ENCODE data around the gene GRM8.

GRM8 gene

GRCh38 chr7:126750207-126750911 lies 502.4 kb downstream of the GRM8 start:
- DNase-seq (ENCODE audit: low read depth in 2 of 3, low spot score in 2 of 3), result no peak

GRCh38 chr7:126728967-126729366 lies 523.8 kb downstream of the GRM8 start:
- DNase-seq (ENCODE audit: low read depth in 2 of 3, low spot score in 2 of 3), result no peak

GRCh38 chr7:126727930-126728391 lies 524.8 kb downstream of the GRM8 start:
- no peak for DNase-seq (ENCODE audit: low read depth in 2 of 3, low spot score in 2 of 3)

GRCh38 chr7:126723966-126724544 lies 528.7 kb downstream of the GRM8 start:
- DNase-seq (ENCODE audit: low read depth in 2 of 3, low spot score in 2 of 3), result no peak

- DNase-seq (ENCODE audit: low read depth in 2 of 3, low spot score in 2 of 3), result no peak
These were observed 532.5 kb downstream of the GRM8 start for GRCh38 chr7:126720232-126720631.

GRCh38 chr7:126718419-126718818 lies 534.3 kb downstream of the GRM8 start:
- no peak for DNase-seq (ENCODE audit: low read depth in 2 of 3, low spot score in 2 of 3)

- DNase-seq (ENCODE audit: low read depth in 2 of 3, low spot score in 2 of 3), result no peak
These were observed 536.4 kb downstream of the GRM8 start for GRCh38 chr7:126716321-126716720.

GRCh38 chr7:126715076-126715475 lies 537.7 kb downstream of the GRM8 start:
- DNase-seq (ENCODE audit: low read depth in 2 of 3, low spot score in 2 of 3), result no peak

GRCh38 chr7:126702242-126703016 lies 550.3 kb downstream of the GRM8 start:
- no peak for DNase-seq (ENCODE audit: low read depth in 2 of 3, low spot score in 2 of 3)

GRCh38 chr7:126700807-126701604 lies 551.7 kb downstream of the GRM8 start:
- peak in 1 of 3 experiments; percentile 7 for DNase-seq (ENCODE audit: low read depth in 2 of 3, low spot score in 2 of 3)

GRCh38 chr7:126699707-126700106 lies 553.0 kb downstream of the GRM8 start:
- no peak for DNase-seq (ENCODE audit: low read depth in 2 of 3, low spot score in 2 of 3)

GRCh38 chr7:126698909-126699308 lies 553.8 kb downstream of the GRM8 start:
- no peak for DNase-seq (ENCODE audit: low read depth in 2 of 3, low spot score in 2 of 3)

- DNase-seq (ENCODE audit: low read depth in 2 of 3, low spot score in 2 of 3), result no peak
These were observed 554.3 kb downstream of the GRM8 start for GRCh38 chr7:126698446-126698845.

- DNase-seq (ENCODE audit: low read depth in 2 of 3, low spot score in 2 of 3), result no peak
These were observed 556.3 kb downstream of the GRM8 start for GRCh38 chr7:126696256-126697038.

GRCh38 chr7:126690848-126691751 lies 561.6 kb downstream of the GRM8 start:
- DNase-seq (ENCODE audit: low read depth in 2 of 3, low spot score in 2 of 3), result no peak

GRCh38 chr7:126690104-126690503 lies 562.6 kb downstream of the GRM8 start:
- DNase-seq (ENCODE audit: low read depth in 2 of 3, low spot score in 2 of 3), result no peak

- DNase-seq (ENCODE audit: low read depth in 2 of 3, low spot score in 2 of 3), result no peak
These were observed 563.7 kb downstream of the GRM8 start for GRCh38 chr7:126689037-126689436.

GRCh38 chr7:126686474-126686873 lies 566.3 kb downstream of the GRM8 start:
- no peak for DNase-seq (ENCODE audit: low read depth in 2 of 3, low spot score in 2 of 3)

- no peak for DNase-seq (ENCODE audit: low read depth in 2 of 3, low spot score in 2 of 3)
These were observed 567.1 kb downstream of the GRM8 start for GRCh38 chr7:126685596-126685995.

Measured in activated CD8-positive, alpha-beta memory T cell treated with anti-CD3 and anti-CD28 coated beads for 48 hours (primary cell).